Measurements from ENCODE around the gene FMN2.
"Not testable (repeated sequence)": the region's sequence is repeated elsewhere in the genome, so short reads cannot be mapped to it uniquely, and the experiment has no call there.

FMN2 gene

GRCh38 chr1:240320659-240321058 is 229.0 kb downstream of the FMN2 start:
- Histone ChIP-seq H3K27me3 (no peaks in the 10 kb centered on the region), H3K36me3 (no peaks in the 10 kb centered on the region), H3K9me3 (no peaks in the 10 kb centered on the region), H3K4me1 (ENCODE audit: control insufficient read depth in 1 of 2, insufficient read depth in 1 of 2, low read depth in 1 of 2, low read length in 1 of 2) (no peaks in the 10 kb centered on the region), H3K4me3 (ENCODE audit: low read depth in 1 of 2, low read length in 1 of 2) (no peak overlapping the region), H3K27ac (no peak overlapping the region)
- no peak for TF ChIP-seq CTCF (IDR thresholded peaks at IDR 0.05)

DNA sequence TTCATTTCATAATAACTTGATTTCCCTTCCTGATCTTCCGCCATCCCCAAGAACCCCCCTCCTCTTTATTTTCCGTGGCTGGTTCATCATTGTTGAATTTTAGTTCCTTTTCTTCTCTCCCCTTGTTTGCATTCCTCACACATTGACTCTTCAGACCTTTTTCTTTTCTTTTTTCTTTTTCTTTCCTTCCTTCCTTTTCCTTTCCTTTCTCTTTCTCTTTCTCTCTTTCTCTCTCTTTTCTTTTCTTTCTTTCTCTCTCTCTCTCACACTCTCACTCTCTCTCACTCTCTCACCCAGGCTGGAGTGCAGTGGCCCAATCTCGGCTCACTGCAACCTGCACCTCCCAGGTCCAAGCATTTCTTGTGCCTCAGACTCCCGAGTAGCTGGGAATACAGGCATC is 231.3 kb downstream of the FMN2 start:
- no peak overlapping the region for H3K4me3 ChIP-seq (ENCODE audit: low read depth in 1 of 2, low read length in 1 of 2)
- no peaks in the 10 kb centered on the region for H3K9me3 ChIP-seq
- H3K36me3 ChIP-seq, result no peaks in the 10 kb centered on the region
- H3K4me1 ChIP-seq (ENCODE audit: control insufficient read depth in 1 of 2, insufficient read depth in 1 of 2, low read depth in 1 of 2, low read length in 1 of 2), result no peaks in the 10 kb centered on the region
- TF ChIP-seq CTCF (IDR thresholded peaks at IDR 0.05), result no peak
- no peaks in the 10 kb centered on the region for H3K27me3 ChIP-seq
- no peak overlapping the region for H3K27ac ChIP-seq

DNA sequence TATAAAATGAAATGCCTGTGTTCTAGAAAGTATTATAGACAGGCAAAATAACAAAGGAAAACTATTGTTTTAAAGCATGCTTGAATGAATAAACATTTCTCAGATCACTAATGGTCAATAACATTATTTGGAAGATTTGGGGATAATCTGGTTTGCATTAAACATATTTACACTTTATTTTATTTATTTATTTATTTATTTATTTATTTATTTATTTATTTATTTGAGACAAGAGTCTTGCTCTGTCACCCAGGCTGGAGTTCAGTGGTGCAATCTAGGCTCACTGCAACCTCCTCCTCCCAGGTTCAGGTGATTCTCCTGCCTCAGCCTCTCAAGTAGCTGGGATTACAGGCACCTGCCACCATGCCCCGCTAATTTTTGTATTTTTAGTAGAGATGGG is 236.7 kb downstream of the FMN2 start:
- H3K4me3 ChIP-seq (ENCODE audit: low read depth in 1 of 2, low read length in 1 of 2); H3K27ac ChIP-seq; H3K27me3 ChIP-seq; H3K36me3 ChIP-seq; H3K9me3 ChIP-seq; H3K4me1 ChIP-seq (ENCODE audit: control insufficient read depth in 1 of 2, insufficient read depth in 1 of 2, low read depth in 1 of 2, low read length in 1 of 2): not testable (repeated sequence)

DNA sequence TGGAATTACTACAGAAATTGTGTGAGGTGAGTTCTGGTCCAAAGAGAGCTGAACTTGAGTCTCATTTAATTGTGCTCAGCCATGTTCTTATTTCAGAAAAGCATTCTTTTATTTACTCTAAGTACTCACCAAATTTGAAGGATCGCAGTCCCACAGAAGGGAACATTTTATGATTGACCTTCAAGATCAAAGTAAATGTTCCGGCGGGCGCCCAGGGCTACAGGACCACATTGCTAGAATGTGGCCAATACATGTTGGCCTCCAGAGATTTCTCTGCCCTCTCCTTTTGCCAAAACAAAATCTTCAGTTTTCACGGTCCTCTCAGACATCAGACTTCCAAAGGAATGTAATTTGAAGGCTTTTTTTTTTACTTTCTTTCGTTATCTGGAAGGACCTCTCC is 237.8 kb downstream of the FMN2 start:
- no peaks in the 10 kb centered on the region for H3K27me3 ChIP-seq
- no peak overlapping the region for H3K4me3 ChIP-seq (ENCODE audit: low read depth in 1 of 2, low read length in 1 of 2)
- H3K4me1 ChIP-seq (ENCODE audit: control insufficient read depth in 1 of 2, insufficient read depth in 1 of 2, low read depth in 1 of 2, low read length in 1 of 2), result no peaks in the 10 kb centered on the region
- H3K27ac ChIP-seq, result no peak overlapping the region
- TF ChIP-seq CTCF (IDR thresholded peaks at IDR 0.05), result no peak
- no peaks in the 10 kb centered on the region for H3K36me3 ChIP-seq
- H3K9me3 ChIP-seq, result no peaks in the 10 kb centered on the region

DNA sequence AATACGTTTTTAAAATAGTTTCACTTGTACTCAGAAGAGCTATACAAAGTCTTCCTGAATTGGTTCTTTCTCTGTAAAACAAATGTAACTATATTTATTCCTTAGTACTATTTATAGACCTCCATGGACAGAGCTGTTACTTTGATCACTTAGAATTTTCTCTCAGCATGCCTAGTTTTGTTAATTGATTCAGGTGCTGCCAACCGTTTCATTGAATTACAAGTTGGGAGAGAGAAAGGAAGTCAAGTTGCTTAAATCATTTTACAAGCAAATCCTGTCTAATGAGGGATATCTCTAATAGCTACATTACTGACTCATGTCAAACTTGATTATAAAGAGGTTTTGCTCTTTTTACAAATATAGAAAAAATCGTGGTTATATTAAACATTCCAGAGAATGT is 241.0 kb downstream of the FMN2 start:
- no peaks in the 10 kb centered on the region for H3K36me3 ChIP-seq
- no peak overlapping the region for H3K4me3 ChIP-seq (ENCODE audit: low read depth in 1 of 2, low read length in 1 of 2)
- no peak for TF ChIP-seq CTCF (IDR thresholded peaks at IDR 0.05)
- no peaks in the 10 kb centered on the region for H3K4me1 ChIP-seq (ENCODE audit: control insufficient read depth in 1 of 2, insufficient read depth in 1 of 2, low read depth in 1 of 2, low read length in 1 of 2)
- no peaks in the 10 kb centered on the region for H3K9me3 ChIP-seq
- no peaks in the 10 kb centered on the region for H3K27me3 ChIP-seq
- no peak overlapping the region for H3K27ac ChIP-seq

GRCh38 chr1:240337781-240338180 is 246.1 kb downstream of the FMN2 start:
- H3K36me3 ChIP-seq, result no peaks in the 10 kb centered on the region
- H3K27ac ChIP-seq, result no peak overlapping the region
- H3K4me3 ChIP-seq (ENCODE audit: low read depth in 1 of 2, low read length in 1 of 2), result no peak overlapping the region
- no peak for TF ChIP-seq CTCF (IDR thresholded peaks at IDR 0.05)
- no peaks in the 10 kb centered on the region for H3K9me3 ChIP-seq
- no peaks in the 10 kb centered on the region for H3K4me1 ChIP-seq (ENCODE audit: control insufficient read depth in 1 of 2, insufficient read depth in 1 of 2, low read depth in 1 of 2, low read length in 1 of 2)
- H3K27me3 ChIP-seq, result no peaks in the 10 kb centered on the region
